Lung (tissue), 12 donors: ENCODE measurements around the gene CDH13. TPM values are rescaled to one million over a fixed set of nuclear protein-coding genes. Genes with fewer than 3 reads are reported as not detected.

Experiments used
- ATAC-seq: fragments of 200-7000 bp; cut with Tn5 transposase; one replicate; pipeline ENCODE4 v1.9.1; 2020; ENCODE audit warnings: moderate number of reproducible peaks; ENCODE audit not compliant: insufficient read depth, low FRiP score
- DNase-seq, 3 donors: peaks; one replicate each; pipeline ENCODE4 v3.0.0-alpha.2; 2013 to 2017
- H3K27ac ChIP-seq, 2 donors: one replicate each; pipeline ENCODE4 v1.5.1; 2013; ENCODE audit warnings: mild to moderate bottlenecking in 2 of 2, moderate library complexity in 2 of 2, control low read depth in 1 of 2, inconsistent platforms in 1 of 2, low read depth in 1 of 2, low read length in 1 of 2
- H3K27me3 ChIP-seq, 3 donors: one replicate each; pipeline ENCODE4 v1.5.1; 2013; ENCODE audit warnings: low read length in 2 of 3; ENCODE audit not compliant: control insufficient read depth in 3 of 3, insufficient read depth in 3 of 3
- H3K36me3 ChIP-seq, 4 donors: one replicate each; pipeline ENCODE4 v1.5.1; 2013; ENCODE audit warnings: low read length in 4 of 4, mild to moderate bottlenecking in 1 of 4, moderate library complexity in 1 of 4; ENCODE audit not compliant: control insufficient read depth in 4 of 4, insufficient read depth in 4 of 4
- H3K4me1 ChIP-seq, 5 donors: one replicate each; pipeline ENCODE4 v1.5.1; 2013; ENCODE audit warnings: low read length in 5 of 5, mild to moderate bottlenecking in 2 of 5, moderate library complexity in 1 of 5; ENCODE audit not compliant: control insufficient read depth in 5 of 5, insufficient read depth in 5 of 5
- H3K4me3 ChIP-seq: one replicate; pipeline ENCODE4 v1.5.1; 2013; ENCODE audit warnings: mild to moderate bottlenecking, control low read depth, moderate library complexity
- H3K9ac ChIP-seq, 2 donors: one replicate each; pipeline ENCODE4 v1.5.1; 2013; ENCODE audit warnings: low read length in 2 of 2, control low read depth in 1 of 2; ENCODE audit not compliant: insufficient read depth in 1 of 2
- H3K9me3 ChIP-seq, 4 donors: one replicate each; pipeline ENCODE4 v1.5.1; 2013; ENCODE audit warnings: low read length in 3 of 4, mild to moderate bottlenecking in 1 of 4, moderate library complexity in 1 of 4; ENCODE audit not compliant: control insufficient read depth in 4 of 4, insufficient read depth in 3 of 4
- WGBS, 2 donors: extraction: QIAGEN DNeasy Blood & Tissue Kit; methylation state at CpG; one replicate each; pipeline ENCODE4 v1.1.7; 2013; 5-methylcytosine and 5-hydroxymethylcytosine counted together
- polyA plus RNA-seq, 2 donors: library from polyadenylated mRNA; stranded (reverse); fragments of 200-250 nt; gene quantifications; one replicate each; pipeline ENCODE4 v1.2.1, GENCODE V29; 2013
- total RNA-seq, 2 donors: library from RNA; depleted of rRNA in 1 of 2; stranded (reverse); fragments of >200 nt in 1 of 2; gene quantifications; one replicate each; pipeline ENCODE4 v1.2.1, GENCODE V29; 2014 to 2021
- TF ChIP-seq, protein P1 (sequence below): IDR thresholded peaks from 2 replicates; pipeline ENCODE4 v1.5.1; 2012; ENCODE audit warnings: mild to moderate bottlenecking; ENCODE audit errors: control extremely low read depth, extremely low read depth
- donor health status: control.
- donor health status: control.
- donor health status: Bipolar disorder and iron deficiency.
- donor health status: healthy.
- donor health status: DM: yes; HTN: yes; CAD: no.

The CDH13 gene
- total and polyA plus RNA-seq, 4 donors = 2.1 to 12.3 (median 7.3) TPM

DNA sequence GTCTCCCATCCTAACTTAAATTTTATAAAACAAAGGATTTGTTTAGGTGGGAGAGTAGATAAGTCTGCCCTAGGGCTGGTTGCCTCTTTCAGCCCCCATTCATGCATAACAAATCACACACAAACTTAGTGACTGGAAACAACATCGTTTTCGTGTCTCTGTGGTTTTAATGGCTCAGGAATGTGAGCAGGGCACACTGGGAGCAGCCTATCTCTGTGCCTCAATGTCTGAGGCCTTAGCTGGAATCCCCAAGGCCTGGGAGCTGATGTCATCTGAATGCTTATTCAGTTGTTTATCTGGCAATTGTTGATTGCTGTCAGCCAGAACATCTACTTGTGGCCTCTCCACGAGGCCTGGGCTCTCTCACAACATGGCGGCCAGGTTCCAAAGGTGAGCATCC, 1079.1 kb downstream of the CDH13 start:
- no peak overlapping the region for H3K4me3 ChIP-seq

DNA sequence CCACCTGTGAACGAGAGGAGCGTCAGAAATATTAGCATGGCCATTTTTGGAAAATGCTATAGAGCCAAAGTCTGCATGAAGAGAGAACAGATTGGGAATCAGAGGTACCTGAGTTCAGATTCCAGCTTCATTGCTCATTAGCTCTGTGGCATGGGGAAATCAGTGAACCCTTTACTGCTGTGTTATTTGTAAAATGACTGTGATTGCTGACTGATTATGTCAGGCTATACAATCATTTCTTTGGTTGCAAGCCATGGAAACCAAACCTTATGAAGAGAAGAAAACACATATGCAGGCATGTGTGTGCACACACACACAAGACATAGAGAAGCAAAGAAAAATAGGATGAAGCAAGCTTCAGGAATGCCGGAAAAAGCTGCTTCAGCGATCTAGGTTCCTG, 1079.6 kb downstream of the CDH13 start:
- Histone ChIP-seq H3K9me3 (peaks cover 0 to 3% (median 0%) of the 10 kb centered on the region in 4 donors), H3K4me3 (no peak overlapping the region), H3K9ac (no peak overlapping the region), H3K36me3 (no peaks in the 10 kb centered on the region), H3K4me1 (peaks cover 0 to 1% (median 0%) of the 10 kb centered on the region in 5 donors), H3K27ac (no peak overlapping the region), H3K27me3 (no peaks in the 10 kb centered on the region)
- TF ChIP-seq, protein P1, sequence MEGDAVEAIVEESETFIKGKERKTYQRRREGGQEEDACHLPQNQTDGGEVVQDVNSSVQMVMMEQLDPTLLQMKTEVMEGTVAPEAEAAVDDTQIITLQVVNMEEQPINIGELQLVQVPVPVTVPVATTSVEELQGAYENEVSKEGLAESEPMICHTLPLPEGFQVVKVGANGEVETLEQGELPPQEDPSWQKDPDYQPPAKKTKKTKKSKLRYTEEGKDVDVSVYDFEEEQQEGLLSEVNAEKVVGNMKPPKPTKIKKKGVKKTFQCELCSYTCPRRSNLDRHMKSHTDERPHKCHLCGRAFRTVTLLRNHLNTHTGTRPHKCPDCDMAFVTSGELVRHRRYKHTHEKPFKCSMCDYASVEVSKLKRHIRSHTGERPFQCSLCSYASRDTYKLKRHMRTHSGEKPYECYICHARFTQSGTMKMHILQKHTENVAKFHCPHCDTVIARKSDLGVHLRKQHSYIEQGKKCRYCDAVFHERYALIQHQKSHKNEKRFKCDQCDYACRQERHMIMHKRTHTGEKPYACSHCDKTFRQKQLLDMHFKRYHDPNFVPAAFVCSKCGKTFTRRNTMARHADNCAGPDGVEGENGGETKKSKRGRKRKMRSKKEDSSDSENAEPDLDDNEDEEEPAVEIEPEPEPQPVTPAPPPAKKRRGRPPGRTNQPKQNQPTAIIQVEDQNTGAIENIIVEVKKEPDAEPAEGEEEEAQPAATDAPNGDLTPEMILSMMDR = no peak
- 93 to 98% methylated on average over 4 of the region's 4 CpGs for WGBS, 2 donors
- DNase-seq (no peak), ATAC-seq (no peak)

More for the DNA sequence above, 1079.1 kb downstream of the CDH13 start:
- 91 to 92% methylated on average over 4 of the region's 4 CpGs for WGBS, 2 donors
- Histone ChIP-seq H3K27ac (no peak overlapping the region), H3K36me3 (no peaks in the 10 kb centered on the region), H3K27me3 (no peaks in the 10 kb centered on the region), H3K9me3 (peaks cover 0 to 3% (median 0%) of the 10 kb centered on the region in 4 donors), H3K9ac (no peak overlapping the region), H3K4me1 (peaks cover 0 to 1% (median 0%) of the 10 kb centered on the region in 5 donors)
- DNase-seq (no peak), ATAC-seq (no peak)
- TF ChIP-seq, protein P1 = no peak

GRCh38 chr16:83711069-83711468, 1084.3 kb downstream of the CDH13 start:
- WGBS, 2 donors = 70 to 76% methylated on average over 3 of the region's 3 CpGs

More at GRCh38 chr16:83711069-83711468, 1084.3 kb downstream of the CDH13 start:
- no peak overlapping the region for H3K27ac ChIP-seq
- ATAC-seq (no peak), DNase-seq (no peak)
- H3K27me3 ChIP-seq = no peaks in the 10 kb centered on the region
- H3K4me1 ChIP-seq = peaks cover 0 to 4% (median 0%) of the 10 kb centered on the region in 5 donors
- H3K9me3 ChIP-seq = no peaks in the 10 kb centered on the region
- no peak overlapping the region for H3K9ac ChIP-seq
- no peaks in the 10 kb centered on the region for H3K36me3 ChIP-seq
- H3K4me3 ChIP-seq = no peak overlapping the region
- TF ChIP-seq, protein P1 = no peak
